ENCODE measurements around the gene NDUFB2. TPM values are rescaled to one million over a fixed set of nuclear protein-coding genes. Genes with fewer than 3 reads are reported as not detected.
A peak's percentile ranks its signal among the peaks of the same experiment; 100 is the strongest.
"Not testable (repeated sequence)": the region's sequence is repeated elsewhere in the genome, so short reads cannot be mapped to it uniquely, and the experiment has no call there.

The NDUFB2 gene
- total and polyA plus RNA-seq, 11 donors = 458 to 1,005 (median 615) TPM

DNA sequence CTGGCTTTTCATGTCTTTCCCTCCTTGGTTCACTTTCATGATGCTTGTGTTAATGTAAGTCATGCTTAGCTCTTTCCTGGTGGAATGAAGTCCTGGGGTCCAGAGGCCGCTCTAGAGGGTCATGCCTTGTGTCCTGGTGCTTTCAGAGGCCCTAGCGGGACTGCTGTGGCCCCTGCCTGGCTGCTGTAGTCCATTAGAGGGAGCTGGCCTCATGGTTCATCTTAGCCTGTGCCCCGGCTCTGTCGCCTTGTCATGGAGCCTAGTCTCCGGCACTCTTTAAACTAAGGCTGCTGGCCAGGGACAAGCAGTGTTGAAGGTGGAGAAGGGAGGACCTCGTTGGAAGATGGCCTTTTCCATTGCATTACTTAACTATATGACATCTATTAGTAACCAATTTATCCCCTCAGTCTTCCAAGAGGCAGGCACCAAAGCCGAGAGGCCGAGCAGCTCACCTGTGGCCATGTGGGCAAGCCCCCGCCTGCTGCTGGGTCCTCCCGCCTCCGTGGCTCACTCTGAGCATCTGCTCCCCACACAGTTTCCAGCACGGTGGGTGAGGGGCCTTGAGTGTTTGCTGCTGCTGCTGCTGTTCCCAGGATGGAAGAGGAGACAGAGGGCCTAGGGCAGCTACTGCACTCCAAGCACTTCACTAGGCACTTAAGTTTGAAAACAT, 5.0 kb upstream of the NDUFB2 start:
- no peaks in the 10 kb centered on the region for H3K9me3 ChIP-seq
- H3K4me3 ChIP-seq = no peak overlapping the region
- no peaks in the 10 kb centered on the region for H3K27me3 ChIP-seq
- H3K4me1 ChIP-seq = peaks cover 0 to 8% (median 5%) of the 10 kb centered on the region in 12 donors
- TF ChIP-seq POLR2A (IDR thresholded peaks at IDR 0.05) (no peak), CTCF (IDR thresholded peaks at IDR 0.05) (no peak)
- H3K27ac ChIP-seq = no peak overlapping the region
- WGBS, 4 donors = 85 to 92% (median 91%) methylated on average over 10 to 12 of the region's 12 CpGs
- intact Hi-C loops (cut with DNase I) = loop anchor here in 3 of 10 donors (10.0 kb wide), 2 partner anchors 233 to 323 kb away; partner anchors contain the start of genes BRAF (in 3 of the 3) and MRPS33 (in 1 of the 3)
- peaks cover 0 to 46% (median 38%) of the 10 kb centered on the region in 9 donors for H3K36me3 ChIP-seq
- DNase-seq (no peak), ATAC-seq (no peak)

DNA sequence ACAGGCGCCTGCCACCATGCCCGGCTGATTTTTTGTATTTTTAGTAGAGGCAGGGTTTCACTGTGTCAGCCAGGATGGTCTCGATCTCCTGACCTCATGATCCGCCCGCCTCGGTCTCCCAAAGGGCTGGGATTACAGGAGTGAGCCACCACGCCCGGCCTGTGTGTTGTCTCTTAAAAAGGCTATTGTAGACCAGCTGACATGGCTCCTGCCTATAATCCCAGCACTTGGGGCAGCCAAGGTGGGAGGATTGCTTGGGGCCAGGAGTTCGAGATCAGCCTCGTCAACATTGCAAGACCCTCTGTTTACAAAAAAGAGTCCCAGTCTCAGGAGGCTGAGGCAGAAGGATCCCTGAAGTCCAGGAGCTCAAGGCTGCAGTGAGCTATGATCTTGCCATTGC, 2.7 kb upstream of the NDUFB2 start:
- DNase-seq, H3K27ac ChIP-seq, ATAC-seq, H3K9me3 ChIP-seq, H3K27me3 ChIP-seq, H3K4me3 ChIP-seq: not testable (repeated sequence)
- Histone ChIP-seq H3K4me1 (peaks cover 4 to 23% (median 18%) of the 10 kb centered on the region in 12 donors), H3K36me3 (peaks cover 0 to 31% (median 20%) of the 10 kb centered on the region in 9 donors)
- intact Hi-C loops (cut with DNase I) = loop anchor here in 3 of 10 donors (2.0 to 10.0 kb wide), 3 partner anchors 19 to 321 kb away; partner anchors contain the start of genes BRAF (in 3 of the 3) and MRPS33 (in 1 of the 3)
- 86 to 96% (median 95%) methylated on average over 9 to 10 of the region's 10 CpGs for WGBS, 4 donors

DNA sequence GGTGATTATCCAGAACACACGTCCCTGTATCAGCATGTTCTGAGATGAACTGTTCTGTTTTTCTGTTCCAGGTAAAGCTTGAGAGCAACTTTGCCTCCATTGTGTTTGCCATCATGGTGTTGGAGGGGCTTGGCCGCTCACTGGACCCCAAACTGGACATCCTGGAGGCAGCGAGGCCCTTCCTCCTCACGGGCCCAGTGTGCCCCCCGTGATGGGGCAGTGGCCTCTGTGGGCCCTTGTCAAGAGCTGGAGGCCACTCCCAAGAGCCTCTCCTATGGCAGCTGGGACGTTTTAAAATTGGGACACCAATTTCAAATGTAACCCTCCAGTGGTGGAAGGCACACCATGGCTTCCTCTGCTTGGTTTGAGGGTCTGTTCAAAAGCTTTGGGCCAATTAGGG, 1.9 kb upstream of the NDUFB2 start:
- Histone ChIP-seq H3K27ac (no peak overlapping the region), H3K9me3 (no peaks in the 10 kb centered on the region), H3K27me3 (no peaks in the 10 kb centered on the region), H3K36me3 (peaks cover 0 to 28% (median 14%) of the 10 kb centered on the region in 9 donors), H3K4me3 (no peak overlapping the region), H3K4me1 (peaks cover 4 to 31% (median 22%) of the 10 kb centered on the region in 12 donors)
- DNase-seq (no peak), ATAC-seq (no peak)
- intact Hi-C loops (cut with DNase I) = loop anchor here in 3 of 10 donors (2.0 to 10.0 kb wide), 3 partner anchors 20 to 320 kb away; partner anchors contain the start of genes BRAF (in 3 of the 3) and MRPS33 (in 1 of the 3)
- 91 to 98% (median 92%) methylated on average over 6 of the region's 6 CpGs for WGBS, 4 donors
- TF ChIP-seq CTCF (IDR thresholded peaks at IDR 0.05) = no peak
- TF ChIP-seq POLR2A (IDR thresholded peaks at IDR 0.05) = no peak

DNA sequence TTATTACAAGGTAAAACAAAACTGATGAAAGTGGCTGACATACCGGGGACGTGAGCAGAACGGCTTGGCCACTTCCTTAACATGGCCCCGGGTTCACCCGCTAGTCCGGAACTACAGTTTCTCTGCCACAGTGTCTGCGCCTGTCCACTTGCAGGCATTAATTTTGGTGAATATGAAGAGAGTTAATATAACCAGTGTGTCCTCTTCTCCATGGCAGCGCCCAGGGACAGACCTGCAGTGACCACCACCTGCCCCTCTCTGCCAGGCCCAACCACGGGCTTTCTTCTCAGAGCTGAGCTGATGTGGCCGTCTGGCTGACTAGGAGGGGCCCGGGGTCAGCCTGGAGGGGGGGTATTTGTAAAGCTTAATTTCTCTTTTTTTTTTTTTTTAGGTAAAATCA, 1.1 kb upstream of the NDUFB2 start:
- DNase-seq = no peak
- TF ChIP-seq POLR2A (IDR thresholded peaks at IDR 0.05) (no peak), CTCF (IDR thresholded peaks at IDR 0.05) (no peak)
- Histone ChIP-seq H3K36me3 (peaks cover 0 to 20% (median 11%) of the 10 kb centered on the region in 9 donors), H3K4me3 (no peak overlapping the region), H3K4me1 (peaks cover 4 to 32% (median 23%) of the 10 kb centered on the region in 12 donors), H3K27ac (peak overlapping the region in 2 of 12 donors; percentile 96 to 97), H3K9me3 (no peaks in the 10 kb centered on the region), H3K27me3 (no peaks in the 10 kb centered on the region)
- WGBS, 4 donors = 94 to 97% (median 94%) methylated on average over 11 of the region's 11 CpGs
- intact Hi-C loops (cut with DNase I) = loop anchor here in 3 of 10 donors (2.0 to 10.0 kb wide), 3 partner anchors 21 to 319 kb away; partner anchors contain the start of genes BRAF (in 3 of the 3) and MRPS33 (in 1 of the 3)
- ATAC-seq = no peak
